A673 (cell line): Measurements from ENCODE around the gene MRGPRD.

Experiments used
- EZH2 ChIP-seq: fragments of 200-600 bp; sonication (generic); IDR thresholded peaks from 2 replicates; pipeline ENCODE4 v1.6.1; 2017; ENCODE audit warnings: borderline replicate concordance, low read depth, mild to moderate bottlenecking, mixed read lengths, antibody characterized with exemption, low read length; ENCODE audit not compliant: poor library complexity, severe bottlenecking
- TF ChIP-seq, protein P1 (sequence below): fragments of 300-800, 200-600 bp; sonication (generic); conservative IDR thresholded peaks from 2 replicates; pipeline ENCODE4 v1.5.1; 2017; ENCODE audit warnings: low read depth, mild to moderate bottlenecking, antibody characterized with exemption, low read length, moderate library complexity, mixed read lengths

DNA sequence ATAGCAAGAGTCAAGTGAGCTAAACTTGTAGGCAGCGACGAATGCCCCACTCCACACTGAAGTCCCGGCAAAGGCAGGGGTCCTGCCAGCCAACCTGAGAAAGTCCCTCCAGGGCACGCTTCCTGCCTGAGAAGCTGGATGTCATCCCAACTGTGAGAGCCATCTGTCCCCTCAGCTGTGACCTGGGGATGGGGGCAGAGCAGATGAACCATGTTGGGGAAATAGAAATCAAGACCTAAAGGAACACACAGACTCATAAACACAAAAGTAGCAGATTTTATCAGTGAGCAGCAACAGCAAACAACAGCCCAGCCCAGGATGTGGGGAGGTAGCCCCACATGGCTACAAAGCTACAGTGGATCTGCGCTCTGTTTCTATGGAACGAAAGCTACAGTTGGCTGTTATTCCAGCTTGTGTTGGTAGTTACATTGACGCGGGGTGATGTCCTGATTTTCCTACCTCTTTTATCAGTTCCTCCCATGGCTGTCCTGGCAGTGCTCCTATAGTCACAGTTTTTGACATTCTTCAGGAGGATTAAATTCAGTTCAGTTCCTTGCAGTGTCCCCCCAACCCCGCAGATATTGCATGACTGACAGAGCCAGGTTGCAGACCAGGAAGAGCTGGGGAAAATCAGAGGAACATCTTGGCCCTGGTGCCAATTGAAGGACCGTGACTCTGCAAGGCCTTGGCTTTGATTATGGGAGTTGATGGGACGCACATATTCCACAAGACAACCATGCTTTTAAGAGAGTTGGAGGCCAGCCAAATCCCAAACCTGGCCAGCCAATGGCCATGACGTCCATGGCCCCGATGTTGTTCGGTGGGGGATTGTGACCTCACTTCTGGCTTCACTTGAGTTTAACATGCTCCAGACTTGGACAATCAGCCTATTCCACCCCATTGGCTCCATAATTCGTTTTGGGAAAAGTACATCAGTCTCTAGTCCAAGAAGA is 14.6 kb downstream of the MRGPRD start:
- TF ChIP-seq, protein P1, sequence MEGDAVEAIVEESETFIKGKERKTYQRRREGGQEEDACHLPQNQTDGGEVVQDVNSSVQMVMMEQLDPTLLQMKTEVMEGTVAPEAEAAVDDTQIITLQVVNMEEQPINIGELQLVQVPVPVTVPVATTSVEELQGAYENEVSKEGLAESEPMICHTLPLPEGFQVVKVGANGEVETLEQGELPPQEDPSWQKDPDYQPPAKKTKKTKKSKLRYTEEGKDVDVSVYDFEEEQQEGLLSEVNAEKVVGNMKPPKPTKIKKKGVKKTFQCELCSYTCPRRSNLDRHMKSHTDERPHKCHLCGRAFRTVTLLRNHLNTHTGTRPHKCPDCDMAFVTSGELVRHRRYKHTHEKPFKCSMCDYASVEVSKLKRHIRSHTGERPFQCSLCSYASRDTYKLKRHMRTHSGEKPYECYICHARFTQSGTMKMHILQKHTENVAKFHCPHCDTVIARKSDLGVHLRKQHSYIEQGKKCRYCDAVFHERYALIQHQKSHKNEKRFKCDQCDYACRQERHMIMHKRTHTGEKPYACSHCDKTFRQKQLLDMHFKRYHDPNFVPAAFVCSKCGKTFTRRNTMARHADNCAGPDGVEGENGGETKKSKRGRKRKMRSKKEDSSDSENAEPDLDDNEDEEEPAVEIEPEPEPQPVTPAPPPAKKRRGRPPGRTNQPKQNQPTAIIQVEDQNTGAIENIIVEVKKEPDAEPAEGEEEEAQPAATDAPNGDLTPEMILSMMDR: no peak
- TF ChIP-seq EZH2: no peak
